ENCODE data around the gene COMMD1.
"Not testable (repeated sequence)": the region's sequence is repeated elsewhere in the genome, so short reads cannot be mapped to it uniquely, and the experiment has no call there.

Gene COMMD1

GRCh38 chr2:62114564-62114963 lies 209.1 kb downstream of the COMMD1 start:
- H3K9me3 ChIP-seq (ENCODE audit: control insufficient read depth, low read length): no peaks in the 10 kb centered on the region
- H3K4me1 ChIP-seq (ENCODE audit: control insufficient read depth, insufficient read depth, low read length, poor library complexity, severe bottlenecking): peaks cover 4% of the 10 kb centered on the region
- no peaks in the 10 kb centered on the region for H3K36me3 ChIP-seq (ENCODE audit: control insufficient read depth, insufficient read depth, low read length)
- H3K27ac ChIP-seq (ENCODE audit: low read depth, low read length, severe bottlenecking): no peak overlapping the region
- H3K4me3 ChIP-seq (ENCODE audit: extremely low read depth, insufficient read depth, low read length, poor library complexity, severe bottlenecking): no peak overlapping the region
- WGBS, 2 experiments (ENCODE audit: insufficient coverage in 2 of 2): 72 to 75% methylated on average over 5 of the region's 5 CpGs

- Histone ChIP-seq H3K36me3 (ENCODE audit: control insufficient read depth, insufficient read depth, low read length) (no peaks in the 10 kb centered on the region), H3K4me1 (ENCODE audit: control insufficient read depth, insufficient read depth, low read length, poor library complexity, severe bottlenecking) (peaks cover 4% of the 10 kb centered on the region), H3K9me3 (ENCODE audit: control insufficient read depth, low read length) (no peaks in the 10 kb centered on the region), H3K27ac (ENCODE audit: low read depth, low read length, severe bottlenecking) (no peak overlapping the region), H3K4me3 (ENCODE audit: extremely low read depth, insufficient read depth, low read length, poor library complexity, severe bottlenecking) (no peak overlapping the region)
- WGBS, 2 experiments (ENCODE audit: insufficient coverage in 2 of 2): 88 to 100% methylated on average over 1 of the region's 3 CpGs
These were observed 211.5 kb downstream of the COMMD1 start for GRCh38 chr2:62116983-62117382.

- Histone ChIP-seq H3K4me3 (ENCODE audit: extremely low read depth, insufficient read depth, low read length, poor library complexity, severe bottlenecking) (no peak overlapping the region), H3K4me1 (ENCODE audit: control insufficient read depth, insufficient read depth, low read length, poor library complexity, severe bottlenecking) (peaks cover 4% of the 10 kb centered on the region), H3K9me3 (ENCODE audit: control insufficient read depth, low read length) (no peaks in the 10 kb centered on the region), H3K36me3 (ENCODE audit: control insufficient read depth, insufficient read depth, low read length) (no peaks in the 10 kb centered on the region), H3K27ac (ENCODE audit: low read depth, low read length, severe bottlenecking) (no peak overlapping the region)
These were observed 212.7 kb downstream of the COMMD1 start for GRCh38 chr2:62118160-62118559.

GRCh38 chr2:62119311-62119974 lies 214.0 kb downstream of the COMMD1 start:
- no peaks in the 10 kb centered on the region for H3K36me3 ChIP-seq (ENCODE audit: control insufficient read depth, insufficient read depth, low read length)

GRCh38 chr2:62126239-62126638 lies 220.8 kb downstream of the COMMD1 start:
- not testable (repeated sequence) for H3K27ac ChIP-seq (ENCODE audit: low read depth, low read length, severe bottlenecking); H3K4me1 ChIP-seq (ENCODE audit: control insufficient read depth, insufficient read depth, low read length, poor library complexity, severe bottlenecking); H3K36me3 ChIP-seq (ENCODE audit: control insufficient read depth, insufficient read depth, low read length); H3K4me3 ChIP-seq (ENCODE audit: extremely low read depth, insufficient read depth, low read length, poor library complexity, severe bottlenecking); H3K9me3 ChIP-seq (ENCODE audit: control insufficient read depth, low read length)
- WGBS, 2 experiments (ENCODE audit: insufficient coverage in 2 of 2): 90% methylated on average over 2 of the region's 2 CpGs; no CpG with 5 or more reads in 1 of the 2 experiments

More at GRCh38 chr2:62119311-62119974, 214.0 kb downstream of the COMMD1 start:
- H3K9me3 ChIP-seq (ENCODE audit: control insufficient read depth, low read length): no peaks in the 10 kb centered on the region
- H3K27ac ChIP-seq (ENCODE audit: low read depth, low read length, severe bottlenecking): no peak overlapping the region
- no peak overlapping the region for H3K4me3 ChIP-seq (ENCODE audit: extremely low read depth, insufficient read depth, low read length, poor library complexity, severe bottlenecking)
- H3K4me1 ChIP-seq (ENCODE audit: control insufficient read depth, insufficient read depth, low read length, poor library complexity, severe bottlenecking): peaks cover 1% of the 10 kb centered on the region

- no peak overlapping the region for H3K4me3 ChIP-seq (ENCODE audit: extremely low read depth, insufficient read depth, low read length, poor library complexity, severe bottlenecking)
- H3K36me3 ChIP-seq (ENCODE audit: control insufficient read depth, insufficient read depth, low read length): no peaks in the 10 kb centered on the region
- no peak overlapping the region for H3K27ac ChIP-seq (ENCODE audit: low read depth, low read length, severe bottlenecking)
- peaks cover 9% of the 10 kb centered on the region for H3K4me1 ChIP-seq (ENCODE audit: control insufficient read depth, insufficient read depth, low read length, poor library complexity, severe bottlenecking)
- H3K9me3 ChIP-seq (ENCODE audit: control insufficient read depth, low read length): no peaks in the 10 kb centered on the region
- no CpG with 5 or more reads among the region's 2 CpGs for WGBS, 2 experiments (ENCODE audit: insufficient coverage in 2 of 2)
These were observed 227.9 kb downstream of the COMMD1 start for GRCh38 chr2:62133320-62133823.

- Histone ChIP-seq H3K4me1 (ENCODE audit: control insufficient read depth, insufficient read depth, low read length, poor library complexity, severe bottlenecking) (peaks cover 9% of the 10 kb centered on the region), H3K9me3 (ENCODE audit: control insufficient read depth, low read length) (no peaks in the 10 kb centered on the region), H3K4me3 (ENCODE audit: extremely low read depth, insufficient read depth, low read length, poor library complexity, severe bottlenecking) (no peak overlapping the region), H3K27ac (ENCODE audit: low read depth, low read length, severe bottlenecking) (no peak overlapping the region), H3K36me3 (ENCODE audit: control insufficient read depth, insufficient read depth, low read length) (no peaks in the 10 kb centered on the region)
- WGBS, 2 experiments (ENCODE audit: insufficient coverage in 2 of 2): no CpG with 5 or more reads among the region's 3 CpGs
These were observed 231.7 kb downstream of the COMMD1 start for GRCh38 chr2:62136956-62137830.

- WGBS, 2 experiments (ENCODE audit: insufficient coverage in 2 of 2): 100% methylated on average over 1 of the region's 5 CpGs
- Histone ChIP-seq H3K4me3 (ENCODE audit: extremely low read depth, insufficient read depth, low read length, poor library complexity, severe bottlenecking) (no peak overlapping the region), H3K36me3 (ENCODE audit: control insufficient read depth, insufficient read depth, low read length) (no peaks in the 10 kb centered on the region), H3K9me3 (ENCODE audit: control insufficient read depth, low read length) (no peaks in the 10 kb centered on the region), H3K4me1 (ENCODE audit: control insufficient read depth, insufficient read depth, low read length, poor library complexity, severe bottlenecking) (peaks cover 9% of the 10 kb centered on the region), H3K27ac (ENCODE audit: low read depth, low read length, severe bottlenecking) (no peak overlapping the region)
These were observed 235.1 kb downstream of the COMMD1 start for GRCh38 chr2:62140426-62141141.

GRCh38 chr2:62141142-62141740 lies 235.8 kb downstream of the COMMD1 start:
- H3K4me3 ChIP-seq (ENCODE audit: extremely low read depth, insufficient read depth, low read length, poor library complexity, severe bottlenecking): no peak overlapping the region
- 100% methylated on average over 1 of the region's 2 CpGs for WGBS, 2 experiments (ENCODE audit: insufficient coverage in 2 of 2)
- no peaks in the 10 kb centered on the region for H3K36me3 ChIP-seq (ENCODE audit: control insufficient read depth, insufficient read depth, low read length)
- H3K9me3 ChIP-seq (ENCODE audit: control insufficient read depth, low read length): no peaks in the 10 kb centered on the region
- peaks cover 9% of the 10 kb centered on the region for H3K4me1 ChIP-seq (ENCODE audit: control insufficient read depth, insufficient read depth, low read length, poor library complexity, severe bottlenecking)
- H3K27ac ChIP-seq (ENCODE audit: low read depth, low read length, severe bottlenecking): no peak overlapping the region

GRCh38 chr2:62142054-62142453 lies 236.6 kb downstream of the COMMD1 start:
- Histone ChIP-seq H3K27ac (ENCODE audit: low read depth, low read length, severe bottlenecking) (no peak overlapping the region), H3K4me3 (ENCODE audit: extremely low read depth, insufficient read depth, low read length, poor library complexity, severe bottlenecking) (no peak overlapping the region), H3K4me1 (ENCODE audit: control insufficient read depth, insufficient read depth, low read length, poor library complexity, severe bottlenecking) (peaks cover 6% of the 10 kb centered on the region), H3K36me3 (ENCODE audit: control insufficient read depth, insufficient read depth, low read length) (no peaks in the 10 kb centered on the region), H3K9me3 (ENCODE audit: control insufficient read depth, low read length) (no peaks in the 10 kb centered on the region)
- WGBS, 2 experiments (ENCODE audit: insufficient coverage in 2 of 2): 92 to 100% methylated on average over 3 of the region's 4 CpGs
